MM.1S (cell line): ENCODE data around the gene PMPCA.
A peak's percentile ranks its signal among the peaks of the same experiment; 100 is the strongest.

Experiments used
- DNase-seq: peaks from one replicate; pipeline ENCODE4 v3.0.0-alpha.2; 2015
- H2AFZ ChIP-seq: fragments of 300-600 bp; sonication (generic); 2 replicates; pipeline ENCODE4 v1.6.0; 2016; ENCODE audit warnings: antibody characterized with exemption, low read length
- H3F3A ChIP-seq: fragments of 300-600 bp; sonication (generic); 2 replicates; pipeline ENCODE4 v1.6.1; 2016; ENCODE audit warnings: mild to moderate bottlenecking, antibody characterized with exemption, low read length, moderate library complexity, mixed read lengths; ENCODE audit not compliant: insufficient read depth
- H3K27ac ChIP-seq: fragments of 300-600 bp; sonication (generic); 2 replicates; pipeline ENCODE4 v1.5.1; 2016; ENCODE audit warnings: mild to moderate bottlenecking, low read length
- H3K27me3 ChIP-seq: fragments of 300-600 bp; sonication (generic); replicated peaks from 2 replicates; pipeline ENCODE4 v1.6.0; 2016; ENCODE audit warnings: low read length; ENCODE audit not compliant: insufficient read depth
- H3K36me3 ChIP-seq: fragments of 300-600 bp; sonication (generic); replicated peaks from 2 replicates; pipeline ENCODE4 v1.6.1; 2016; ENCODE audit warnings: mild to moderate bottlenecking, low read length, mixed read lengths; ENCODE audit not compliant: insufficient read depth
- H3K4me1 ChIP-seq: fragments of 300-600 bp; sonication (generic); 2 replicates; pipeline ENCODE4 v1.6.1; 2016; ENCODE audit warnings: low read length, mixed read lengths
- H3K4me2 ChIP-seq: fragments of 300-600 bp; sonication (generic); 2 replicates; pipeline ENCODE4 v1.6.0; 2016; ENCODE audit warnings: low read depth, low read length
- H3K4me3 ChIP-seq: fragments of 300-600 bp; sonication (generic); 2 replicates; pipeline ENCODE4 v1.5.1; 2016; ENCODE audit warnings: low read length, mixed read lengths
- H3K79me2 ChIP-seq: fragments of 300-600 bp; sonication (generic); 2 replicates; pipeline ENCODE4 v1.6.1; 2016; ENCODE audit warnings: mixed run types, low read length, mixed read lengths
- H3K9ac ChIP-seq: fragments of 300-600 bp; sonication (generic); 2 replicates; pipeline ENCODE4 v1.6.1; 2016; ENCODE audit warnings: low read length, mixed read lengths
- H3K9me2 ChIP-seq: fragments of 300-600 bp; sonication (generic); replicated peaks from 2 replicates; pipeline ENCODE4 v1.6.1; 2016; ENCODE audit warnings: mild to moderate bottlenecking, low read length, mixed read lengths; ENCODE audit not compliant: insufficient read depth
- H3K9me3 ChIP-seq: fragments of 300-600 bp; sonication (generic); replicated peaks from 2 replicates; pipeline ENCODE4 v1.6.1; 2016; ENCODE audit warnings: mild to moderate bottlenecking, low read length, mixed read lengths; ENCODE audit not compliant: insufficient read depth
- H4K20me1 ChIP-seq: fragments of 300-600 bp; sonication (generic); 2 replicates; pipeline ENCODE4 v1.6.1; 2016; ENCODE audit warnings: mild to moderate bottlenecking, low read length, moderate library complexity, mixed read lengths; ENCODE audit not compliant: insufficient read depth
- EZH2 ChIP-seq: fragments of 300-600 bp; sonication (generic); optimal IDR thresholded peaks from 2 replicates; pipeline ENCODE3; 2017; ENCODE audit warnings: low read depth, mild to moderate bottlenecking, antibody characterized with exemption, low read length, mixed read lengths
- EZH2phosphoT487 ChIP-seq: fragments of 300-600 bp; sonication (generic); IDR thresholded peaks from 2 replicates; pipeline ENCODE4 v1.6.1; 2018; ENCODE audit warnings: antibody characterized with exemption, low read length
- TF ChIP-seq, protein P1 (sequence below): fragments of 300-600 bp; sonication (generic); IDR thresholded peaks from 2 replicates; pipeline ENCODE4 v1.5.1; 2016; ENCODE audit warnings: antibody characterized with exemption, low read length, mixed read lengths

PMPCA gene

DNA sequence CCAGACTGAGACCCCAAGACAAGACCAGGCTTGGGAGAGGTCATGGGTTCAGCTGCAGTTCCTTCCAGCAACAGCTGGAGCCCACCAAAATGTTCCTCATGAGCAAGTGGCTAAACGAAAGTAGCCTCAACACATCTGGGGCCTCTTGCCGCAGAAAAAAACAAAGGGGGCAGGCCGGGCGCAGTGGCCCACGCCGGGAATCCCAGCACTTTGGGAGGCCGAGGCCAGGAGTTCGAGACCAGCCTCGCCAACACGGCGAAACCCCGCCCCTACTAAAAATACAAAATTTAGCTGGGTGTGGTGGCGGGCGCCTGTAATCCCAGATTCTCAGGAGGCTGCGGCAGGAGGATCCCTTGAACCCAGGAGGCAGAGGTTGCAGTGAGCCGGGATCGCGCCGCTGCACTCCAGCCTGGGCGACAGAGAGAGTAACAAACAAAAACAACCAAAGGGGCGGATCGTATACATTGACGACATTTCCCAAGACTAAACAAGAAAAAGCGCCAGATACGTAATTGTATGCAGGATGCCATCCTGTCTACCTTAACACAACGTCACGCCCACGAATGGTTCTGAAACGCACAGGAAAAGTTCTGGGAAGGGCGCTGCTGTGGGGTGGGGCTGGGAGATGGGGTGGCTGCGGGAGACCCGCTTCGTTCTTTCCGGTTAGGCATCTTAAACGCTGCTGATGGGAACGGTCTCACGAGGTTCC is 27.5 kb downstream of the PMPCA start:
- Histone ChIP-seq H3F3A (peaks cover 9% of the 10 kb centered on the region), H3K9ac (peak overlapping the region; percentile 78; the same call in 1 of the 2 replicates), H3K4me3 (peak overlapping the region; percentile 77), H3K79me2 (peaks cover 46% of the 10 kb centered on the region), H4K20me1 (no peaks in the 10 kb centered on the region), H3K27ac (no peak overlapping the region), H3K9me2 (no peaks in the 10 kb centered on the region), H3K36me3 (no peaks in the 10 kb centered on the region), H3K27me3 (no peaks in the 10 kb centered on the region), H3K9me3 (no peaks in the 10 kb centered on the region), H3K4me2 (peak overlapping the region; percentile 90), H2AFZ (no peak overlapping the region), H3K4me1 (peaks cover 8% of the 10 kb centered on the region; the same call in 1 of the 2 replicates)
- TF ChIP-seq, protein P1, sequence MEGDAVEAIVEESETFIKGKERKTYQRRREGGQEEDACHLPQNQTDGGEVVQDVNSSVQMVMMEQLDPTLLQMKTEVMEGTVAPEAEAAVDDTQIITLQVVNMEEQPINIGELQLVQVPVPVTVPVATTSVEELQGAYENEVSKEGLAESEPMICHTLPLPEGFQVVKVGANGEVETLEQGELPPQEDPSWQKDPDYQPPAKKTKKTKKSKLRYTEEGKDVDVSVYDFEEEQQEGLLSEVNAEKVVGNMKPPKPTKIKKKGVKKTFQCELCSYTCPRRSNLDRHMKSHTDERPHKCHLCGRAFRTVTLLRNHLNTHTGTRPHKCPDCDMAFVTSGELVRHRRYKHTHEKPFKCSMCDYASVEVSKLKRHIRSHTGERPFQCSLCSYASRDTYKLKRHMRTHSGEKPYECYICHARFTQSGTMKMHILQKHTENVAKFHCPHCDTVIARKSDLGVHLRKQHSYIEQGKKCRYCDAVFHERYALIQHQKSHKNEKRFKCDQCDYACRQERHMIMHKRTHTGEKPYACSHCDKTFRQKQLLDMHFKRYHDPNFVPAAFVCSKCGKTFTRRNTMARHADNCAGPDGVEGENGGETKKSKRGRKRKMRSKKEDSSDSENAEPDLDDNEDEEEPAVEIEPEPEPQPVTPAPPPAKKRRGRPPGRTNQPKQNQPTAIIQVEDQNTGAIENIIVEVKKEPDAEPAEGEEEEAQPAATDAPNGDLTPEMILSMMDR: no peak
- TF ChIP-seq EZH2 (no peak), EZH2phosphoT487 (no peak)
- DNase-seq: no peak

DNA sequence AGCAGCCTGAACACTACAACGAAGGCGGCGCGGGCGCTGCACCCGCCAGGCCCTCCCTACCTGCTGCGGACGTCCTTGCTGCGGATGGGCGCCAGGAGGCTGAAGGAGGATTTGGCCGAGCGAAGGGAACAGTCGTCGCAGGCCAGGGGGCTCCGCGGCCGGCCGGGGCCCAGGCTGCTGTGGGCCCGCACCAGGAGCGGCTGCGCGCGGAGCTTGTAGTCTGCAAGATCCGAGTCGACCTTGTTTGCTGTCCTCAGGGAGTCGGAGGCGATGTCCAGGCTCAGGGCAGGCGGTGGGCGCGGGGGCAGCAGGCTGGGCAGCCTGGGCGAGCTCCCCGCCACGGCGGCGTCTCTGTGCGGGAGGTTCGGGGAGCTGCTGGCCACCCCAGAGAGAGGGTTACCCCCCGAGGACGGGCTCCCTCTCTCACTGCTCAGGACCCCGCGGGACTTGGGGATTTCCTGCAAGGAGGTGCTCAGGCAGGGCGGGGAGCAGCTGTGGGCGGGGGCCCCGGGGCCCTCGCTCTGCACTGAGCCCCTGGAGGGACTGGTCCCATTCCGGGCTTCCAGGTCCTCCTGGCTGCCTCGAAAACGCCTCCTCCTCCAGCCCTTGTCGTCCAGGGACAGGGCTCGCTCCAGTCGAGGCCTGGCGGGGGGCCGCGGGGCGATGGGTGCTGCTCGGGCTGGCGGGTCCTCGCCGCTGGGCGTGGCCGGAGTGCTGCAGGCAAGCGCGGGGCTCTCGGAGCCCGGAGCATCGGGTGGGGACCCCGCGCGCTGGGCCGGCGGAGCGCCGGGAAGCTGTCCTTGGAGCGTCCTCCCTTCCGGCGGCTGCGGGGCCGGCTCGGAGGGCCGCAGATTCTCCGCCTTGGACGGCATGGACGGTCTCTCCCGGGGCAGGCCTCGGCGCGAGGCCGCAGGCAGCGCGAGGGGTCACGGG is 28.4 kb downstream of the PMPCA start:
- H3F3A ChIP-seq: peaks cover 9% of the 10 kb centered on the region
- H3K36me3 ChIP-seq: no peaks in the 10 kb centered on the region
- DNase-seq: peak; percentile 53
- H3K4me1 ChIP-seq: peaks cover 8% of the 10 kb centered on the region; the same call in 1 of the 2 replicates
- peaks cover 46% of the 10 kb centered on the region for H3K79me2 ChIP-seq
- no peak overlapping the region; the same call in 1 of the 2 replicates for H3K27ac ChIP-seq
- H3K4me3 ChIP-seq: peak overlapping the region; percentile 77
- no peaks in the 10 kb centered on the region for H4K20me1 ChIP-seq
- no peak for TF ChIP-seq EZH2
- TF ChIP-seq EZH2phosphoT487: no peak
- TF ChIP-seq, protein P1: no peak
- peak overlapping the region; percentile 90 for H3K4me2 ChIP-seq
- peak overlapping the region; percentile 61 for H2AFZ ChIP-seq
- H3K9me2 ChIP-seq: no peaks in the 10 kb centered on the region
- peak overlapping the region; percentile 78 for H3K9ac ChIP-seq
- H3K27me3 ChIP-seq: no peaks in the 10 kb centered on the region
- H3K9me3 ChIP-seq: no peaks in the 10 kb centered on the region

DNA sequence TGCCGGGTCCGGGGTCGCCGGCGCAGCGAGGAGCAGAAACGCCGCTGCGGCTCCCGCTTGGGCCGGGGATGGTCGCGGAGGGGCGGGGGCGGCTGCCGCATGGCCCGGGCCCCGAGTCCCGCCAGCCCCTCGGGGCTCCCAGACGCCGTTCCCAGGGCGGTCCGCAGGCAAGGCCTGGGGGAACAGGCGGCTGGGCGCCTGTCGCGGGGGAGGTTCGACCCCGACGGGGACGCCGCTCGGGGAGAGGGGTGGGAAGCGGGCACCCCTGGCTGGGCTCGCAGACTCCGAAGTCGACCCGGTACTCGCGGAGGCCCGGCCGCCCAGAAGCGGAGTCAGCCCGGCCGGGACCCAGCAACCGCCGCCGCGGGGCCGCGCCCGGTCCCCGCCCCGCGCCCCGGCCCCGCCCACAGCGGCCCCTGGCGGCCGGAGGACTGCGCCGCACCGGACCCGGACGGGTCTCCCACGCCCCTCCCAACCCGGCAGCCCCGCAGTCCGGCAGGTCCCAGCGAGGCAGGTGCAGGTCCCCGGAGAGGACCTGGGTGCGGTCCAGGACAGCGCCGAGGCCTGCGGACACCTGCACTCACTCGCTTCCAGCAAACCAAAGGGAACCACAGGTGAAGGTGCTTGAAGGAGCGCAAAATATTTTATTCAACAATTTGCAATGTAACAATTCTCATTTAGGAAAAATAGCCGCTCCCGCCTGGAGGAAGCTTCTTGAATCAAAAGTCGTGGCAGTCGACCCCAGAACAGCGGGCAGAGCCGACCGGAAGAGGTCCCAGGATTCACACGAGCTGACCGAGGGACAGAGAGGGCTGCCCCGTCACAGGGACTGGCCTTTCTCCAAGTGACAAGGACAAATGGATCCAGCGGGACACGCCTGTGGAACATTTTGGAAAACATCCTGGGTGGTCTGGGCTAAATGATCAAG is 29.3 kb downstream of the PMPCA start, which contains the start of gene INPP5E:
INPP5E (minus strand) TSS at position 365 of the 928 bp plus-strand sequence. CDS start 426 bp downstream, outside the sequence.
- Histone ChIP-seq H4K20me1 (no peaks in the 10 kb centered on the region), H3K9ac (peak within 1 kb of the TSS; percentile 78), H3K27me3 (no peaks in the 10 kb centered on the region), H3K9me3 (no peaks in the 10 kb centered on the region), H3K9me2 (no peaks in the 10 kb centered on the region), H3K4me3 (peak within 1 kb of the TSS; percentile 77), H3F3A (peaks cover 9% of the 10 kb centered on the region), H2AFZ (peak within 1 kb of the TSS; percentile 61), H3K4me2 (peak within 1 kb of the TSS; percentile 90), H3K36me3 (no peaks in the 10 kb centered on the region), H3K27ac (no peak within 1 kb of the TSS; the same call in 1 of the 2 replicates), H3K4me1 (peaks cover 8% of the 10 kb centered on the region; the same call in 1 of the 2 replicates), H3K79me2 (peaks cover 45% of the 10 kb centered on the region)
- TF ChIP-seq, protein P1: peak; percentile 44
- no peak for TF ChIP-seq EZH2phosphoT487
- DNase-seq: peak; percentile 75
